GM19043 (cell line): ENCODE data around the gene TSC22D2.
"Not testable (repeated sequence)": the region's sequence is repeated elsewhere in the genome, so short reads cannot be mapped to it uniquely, and the experiment has no call there.

ENCODE experiments used
- ATAC-seq: cut with Tn5 transposase; IDR thresholded peaks from one replicate; pipeline ENCODE4 v1.9.1; 2021; ENCODE audit warnings: low read depth; ENCODE audit not compliant: unreplicated experiment

TSC22D2 gene

GRCh38 chr3:150472421-150472820 lies 64.3 kb downstream of the TSC22D2 start:
- ATAC-seq, result no peak

- not testable (repeated sequence) for ATAC-seq
Observed at GRCh38 chr3:150473161-150473560, 65.1 kb downstream of the TSC22D2 start.

- no peak for ATAC-seq
Observed at GRCh38 chr3:150479370-150479769, 71.3 kb downstream of the TSC22D2 start.

- ATAC-seq, result no peak
Observed at GRCh38 chr3:150480877-150481276, 72.8 kb downstream of the TSC22D2 start.

- no peak for ATAC-seq
Observed at GRCh38 chr3:150483226-150483625, 75.1 kb downstream of the TSC22D2 start.

GRCh38 chr3:150484410-150484809 lies 76.3 kb downstream of the TSC22D2 start:
- ATAC-seq, result no peak

GRCh38 chr3:150488867-150489266 lies 80.8 kb downstream of the TSC22D2 start:
- ATAC-seq, result no peak

GRCh38 chr3:150490277-150490986 lies 82.3 kb downstream of the TSC22D2 start:
- ATAC-seq, result no peak

- no peak for ATAC-seq
Observed at GRCh38 chr3:150494411-150494977, 86.4 kb downstream of the TSC22D2 start.

- ATAC-seq, result no peak
Observed at GRCh38 chr3:150495149-150495548, 87.1 kb downstream of the TSC22D2 start.

GRCh38 chr3:150495563-150496168 lies 87.6 kb downstream of the TSC22D2 start:
- ATAC-seq, result no peak

- no peak for ATAC-seq
Observed at GRCh38 chr3:150497956-150498355, 89.9 kb downstream of the TSC22D2 start.

GRCh38 chr3:150500960-150501359 lies 92.9 kb downstream of the TSC22D2 start:
- not testable (repeated sequence) for ATAC-seq

- ATAC-seq, result no peak
Observed at GRCh38 chr3:150503402-150504099, 95.5 kb downstream of the TSC22D2 start.

- ATAC-seq, result no peak
Observed at GRCh38 chr3:150504483-150504882, 96.4 kb downstream of the TSC22D2 start.

- no peak for ATAC-seq
Observed at GRCh38 chr3:150508401-150508800, 100.3 kb downstream of the TSC22D2 start.

GRCh38 chr3:150509780-150510179 lies 101.7 kb downstream of the TSC22D2 start:
- ATAC-seq, result no peak

- no peak for ATAC-seq
Observed at GRCh38 chr3:150511122-150511821, 103.2 kb downstream of the TSC22D2 start.

GRCh38 chr3:150515210-150515609 lies 107.1 kb downstream of the TSC22D2 start:
- ATAC-seq, result no peak
